VCaP (cell line): ENCODE data around the gene LRRFIP1.

Source experiments
- H3K27ac ChIP-seq: fragments of 450-650 bp; 2 replicates; pipeline ENCODE4 v1.5.1; 2017
- CTCF ChIP-seq: fragments of 450-650 bp; conservative IDR thresholded peaks from 2 replicates; pipeline ENCODE4 v1.5.1; 2017; ENCODE audit warnings: mild to moderate bottlenecking, moderate library complexity

Gene LRRFIP1

GRCh38 chr2:237649541-237650454, 22.4 kb downstream of the LRRFIP1 start:
- no peak for TF ChIP-seq CTCF
- no peak overlapping the region for H3K27ac ChIP-seq

GRCh38 chr2:237650455-237650850, 23.1 kb downstream of the LRRFIP1 start:
- no peak for TF ChIP-seq CTCF

GRCh38 chr2:237651761-237652160, 24.4 kb downstream of the LRRFIP1 start:
- TF ChIP-seq CTCF, result no peak
- no peak overlapping the region for H3K27ac ChIP-seq

More at GRCh38 chr2:237650455-237650850, 23.1 kb downstream of the LRRFIP1 start:
- H3K27ac ChIP-seq, result no peak overlapping the region

- no peak overlapping the region for H3K27ac ChIP-seq
- TF ChIP-seq CTCF, result no peak
Observed at GRCh38 chr2:237652181-237652580, 24.8 kb downstream of the LRRFIP1 start.

- H3K27ac ChIP-seq, result no peak overlapping the region
- TF ChIP-seq CTCF, result no peak
Observed at GRCh38 chr2:237652854-237653253, 25.5 kb downstream of the LRRFIP1 start.

GRCh38 chr2:237653776-237654558, 26.6 kb downstream of the LRRFIP1 start:
- no peak for TF ChIP-seq CTCF

GRCh38 chr2:237657063-237657462, 29.7 kb downstream of the LRRFIP1 start:
- TF ChIP-seq CTCF, result no peak
- no peak overlapping the region for H3K27ac ChIP-seq

More at GRCh38 chr2:237653776-237654558, 26.6 kb downstream of the LRRFIP1 start:
- no peak overlapping the region for H3K27ac ChIP-seq
